Measurements from ENCODE around the gene ABCC4.

Gene ABCC4

DNA sequence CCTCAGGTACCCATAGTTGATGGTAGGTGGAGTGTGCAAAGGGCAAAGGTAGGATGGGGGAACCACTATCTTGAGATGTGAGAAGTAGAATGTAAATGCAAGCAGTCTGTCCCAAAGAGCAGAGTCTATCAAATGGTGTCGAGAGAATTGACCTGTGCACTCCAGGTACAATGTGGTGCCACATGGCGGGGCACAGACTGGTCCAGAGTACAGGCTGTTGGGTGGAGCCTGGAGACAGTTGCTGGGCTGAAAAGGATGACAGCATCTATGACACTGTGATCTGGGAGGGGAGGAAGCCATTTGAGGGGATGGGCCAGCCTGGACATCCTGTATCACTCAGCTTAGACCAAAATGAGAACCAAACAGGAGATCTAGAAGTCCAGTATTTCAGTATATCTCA, 180.6 kb downstream of the ABCC4 start:
- H3K4me3 ChIP-seq (replicated peaks; ENCODE audit: low read depth, low read length) = no peak overlapping the region
- no peak for DNase-seq (ENCODE audit: low read depth)
- TF ChIP-seq CTCF (IDR thresholded peaks at IDR 0.05; ENCODE audit: low read length, missing control alignments) = no peak

DNA sequence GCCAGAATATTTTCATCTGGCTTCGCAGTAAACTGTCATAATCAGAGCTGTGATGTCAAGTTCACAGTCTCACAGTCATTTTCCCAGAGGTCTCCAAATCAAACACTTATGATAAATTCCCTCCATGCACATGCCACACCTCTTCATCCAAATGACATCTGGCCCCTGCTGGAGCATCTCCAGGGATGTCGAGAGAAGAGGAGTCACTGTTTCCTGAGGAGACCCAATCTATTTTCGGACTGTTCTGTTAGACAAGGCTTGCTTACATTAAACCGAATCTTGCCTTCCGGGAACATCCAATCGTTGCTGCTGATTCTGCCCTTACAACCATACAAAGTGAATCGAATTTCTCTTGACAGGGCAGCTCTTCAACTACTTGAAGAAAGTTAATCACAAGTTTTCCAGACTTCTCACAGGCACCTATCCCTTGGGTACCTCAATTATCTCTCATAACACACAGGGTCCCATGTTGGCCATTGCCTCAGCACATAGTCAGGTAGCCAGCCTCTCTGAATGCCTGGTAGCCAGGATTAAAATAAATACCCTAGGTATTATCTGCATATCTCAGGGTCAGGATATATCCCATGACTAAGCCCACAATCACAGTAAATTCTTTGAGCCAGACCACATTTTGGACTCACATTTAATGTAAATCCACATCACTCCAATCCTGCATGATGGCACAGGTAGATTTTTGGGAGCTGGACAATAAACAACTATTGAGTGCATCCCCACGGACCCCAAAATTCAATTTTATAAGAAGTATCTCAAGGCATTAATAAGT, 182.5 kb downstream of the ABCC4 start:
- no peak for DNase-seq (ENCODE audit: low read depth)
- TF ChIP-seq CTCF (IDR thresholded peaks at IDR 0.05; ENCODE audit: low read length, missing control alignments) = no peak
- no peak overlapping the region for H3K4me3 ChIP-seq (replicated peaks; ENCODE audit: low read depth, low read length)

DNA sequence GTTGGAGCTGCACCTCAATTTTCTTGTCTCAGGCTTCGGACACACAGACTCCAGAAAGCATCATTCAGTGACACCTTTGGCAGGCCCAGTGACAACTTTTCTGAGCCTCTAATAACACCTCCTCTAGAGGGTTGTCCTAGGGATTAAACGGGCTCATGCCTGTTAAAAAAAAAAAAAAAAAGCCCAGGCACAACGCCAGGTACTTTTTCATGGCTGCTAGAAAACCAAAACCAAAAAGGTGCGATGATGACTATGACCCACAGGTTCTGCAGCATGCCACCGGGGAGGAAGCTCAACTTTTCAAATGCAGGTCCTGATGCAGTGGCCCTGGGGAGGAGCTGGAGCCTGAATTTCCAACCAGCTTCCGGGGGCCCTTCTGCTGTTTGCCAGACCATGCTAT, 184.2 kb downstream of the ABCC4 start:
- TF ChIP-seq CTCF (IDR thresholded peaks at IDR 0.05; ENCODE audit: low read length, missing control alignments) = no peak
- no peak for DNase-seq (ENCODE audit: low read depth)
- H3K4me3 ChIP-seq (replicated peaks; ENCODE audit: low read depth, low read length) = no peak overlapping the region

- no peak overlapping the region for H3K4me3 ChIP-seq (replicated peaks; ENCODE audit: low read depth, low read length)
- peak; percentile 9 for DNase-seq (ENCODE audit: low read depth)
- no peak for TF ChIP-seq CTCF (IDR thresholded peaks at IDR 0.05; ENCODE audit: low read length, missing control alignments)
Measured at GRCh38 chr13:95115525-95115924, 185.7 kb downstream of the ABCC4 start.

- DNase-seq (ENCODE audit: low read depth) = no peak
- TF ChIP-seq CTCF (IDR thresholded peaks at IDR 0.05; ENCODE audit: low read length, missing control alignments) = no peak
Measured at GRCh38 chr13:95113601-95114000, 187.7 kb downstream of the ABCC4 start.

GRCh38 chr13:95112883-95113282, 188.4 kb downstream of the ABCC4 start:
- DNase-seq (ENCODE audit: low read depth) = no peak
- no peak overlapping the region for H3K4me3 ChIP-seq (replicated peaks; ENCODE audit: low read depth, low read length)
- no peak for TF ChIP-seq CTCF (IDR thresholded peaks at IDR 0.05; ENCODE audit: low read length, missing control alignments)

More at GRCh38 chr13:95113601-95114000, 187.7 kb downstream of the ABCC4 start:
- H3K4me3 ChIP-seq (replicated peaks; ENCODE audit: low read depth, low read length) = no peak overlapping the region

DNA sequence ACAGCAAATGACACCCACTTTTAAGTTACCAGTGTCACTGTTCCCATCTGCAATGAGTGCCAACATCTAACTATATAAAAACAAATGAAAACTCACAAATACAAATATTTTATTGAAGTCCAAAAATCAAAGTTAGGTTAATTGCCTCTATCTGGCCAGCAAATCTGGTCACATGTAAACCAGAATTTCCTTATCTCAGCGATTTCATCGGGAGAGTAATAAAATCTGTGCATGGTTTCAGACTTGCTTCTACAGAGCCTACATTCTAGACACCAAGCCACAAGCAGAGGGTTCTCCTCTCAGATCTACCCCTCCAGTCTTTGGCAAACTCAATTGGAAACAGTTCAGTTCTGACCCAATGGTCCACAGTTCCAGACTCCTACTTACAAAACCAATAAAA, 189.6 kb downstream of the ABCC4 start:
- DNase-seq (ENCODE audit: low read depth) = no peak
- no peak for TF ChIP-seq CTCF (IDR thresholded peaks at IDR 0.05; ENCODE audit: low read length, missing control alignments)
- H3K4me3 ChIP-seq (replicated peaks; ENCODE audit: low read depth, low read length) = no peak overlapping the region

All from fibroblast of pulmonary artery (primary cell).